Osteocyte (in vitro differentiated cells): ENCODE results near the gene NDUFS2. TPM values are rescaled to one million over a fixed set of nuclear protein-coding genes. Genes with fewer than 3 reads are reported as not detected.

Experiments used
- DNase-seq: peaks from one replicate; pipeline ENCODE4 v3.0.0; 2021; ENCODE audit warnings: mixed read lengths; ENCODE audit not compliant: unreplicated experiment; ENCODE audit errors: extremely low spot score
- H3K27ac Mint-ChIP-seq: one replicate; pipeline ENCODE4 v1.8.0; 2021; ENCODE audit warnings: mild to moderate bottlenecking, mixed read lengths; ENCODE audit not compliant: unreplicated experiment
- H3K27me3 Mint-ChIP-seq: one replicate; pipeline ENCODE4 v1.8.0; 2021; ENCODE audit warnings: mixed read lengths; ENCODE audit not compliant: unreplicated experiment
- H3K36me3 Mint-ChIP-seq: one replicate; pipeline ENCODE4 v1.8.0; 2021; ENCODE audit warnings: mixed read lengths; ENCODE audit not compliant: unreplicated experiment
- H3K4me1 Mint-ChIP-seq: one replicate; pipeline ENCODE4 v1.8.0; 2021; ENCODE audit warnings: mixed read lengths; ENCODE audit not compliant: unreplicated experiment
- H3K4me3 Mint-ChIP-seq: one replicate; pipeline ENCODE4 v1.8.0; 2021; ENCODE audit warnings: mild to moderate bottlenecking, moderate library complexity, mixed read lengths; ENCODE audit not compliant: unreplicated experiment
- H3K9me3 Mint-ChIP-seq: one replicate; pipeline ENCODE4 v1.8.0; 2021; ENCODE audit warnings: mixed read lengths; ENCODE audit not compliant: unreplicated experiment
- CTCF ChIP-seq: fragments of 200-600 bp; sonication (generic); IDR thresholded peaks from 2 replicates; pipeline ENCODE4 v1.5.0; 2021; ENCODE audit warnings: antibody characterized with exemption, mild to moderate bottlenecking, moderate library complexity
- total RNA-seq: library from RNA; stranded (reverse); gene quantifications from 2 replicates; pipeline ENCODE4 v1.2.1, GENCODE V29; 2021

NDUFS2 gene
- total RNA-seq, 1 donor from 2014 or later: 82.5 TPM

- Mint-ChIP-seq H3K27ac (no peak within 1 kb of the TSS), H3K9me3 (no peaks in the 10 kb centered on the region), H3K4me3 (no peak within 1 kb of the TSS), H3K27me3 (no peaks in the 10 kb centered on the region), H3K36me3 (peaks cover 33% of the 10 kb centered on the region), H3K4me1 (no peaks in the 10 kb centered on the region)
- TF ChIP-seq CTCF: no peak
- no peak for DNase-seq
These were observed 12.9 kb downstream of the NDUFS2 start, which contains the start of gene FCER1G for GRCh38 chr1:161215076-161215475. TSS of gene FCER1G (plus strand) at chr1:161215295. CDS start at chr1:161215322, 27 bp downstream.

GRCh38 chr1:161216945-161217712 is 15.0 kb downstream of the NDUFS2 start:
- Mint-ChIP-seq H3K27me3 (peaks cover 3% of the 10 kb centered on the region), H3K9me3 (no peaks in the 10 kb centered on the region), H3K36me3 (peaks cover 26% of the 10 kb centered on the region), H3K27ac (peak overlapping the region; percentile 13), H3K4me1 (no peaks in the 10 kb centered on the region), H3K4me3 (no peak overlapping the region)
- DNase-seq: no peak
- TF ChIP-seq CTCF: no peak

GRCh38 chr1:161217831-161218230 is 15.7 kb downstream of the NDUFS2 start:
- TF ChIP-seq CTCF: no peak
- no peak for DNase-seq
- peaks cover 20% of the 10 kb centered on the region for H3K36me3 Mint-ChIP-seq
- H3K4me3 Mint-ChIP-seq: no peak overlapping the region
- H3K9me3 Mint-ChIP-seq: no peaks in the 10 kb centered on the region
- peaks cover 5% of the 10 kb centered on the region for H3K27me3 Mint-ChIP-seq
- H3K4me1 Mint-ChIP-seq: no peaks in the 10 kb centered on the region
- no peak overlapping the region for H3K27ac Mint-ChIP-seq

- Mint-ChIP-seq H3K36me3 (peaks cover 14% of the 10 kb centered on the region), H3K27ac (no peak overlapping the region), H3K27me3 (peaks cover 5% of the 10 kb centered on the region), H3K4me3 (no peak overlapping the region), H3K4me1 (no peaks in the 10 kb centered on the region), H3K9me3 (no peaks in the 10 kb centered on the region)
- no peak for DNase-seq
- TF ChIP-seq CTCF: no peak
These were observed 16.3 kb downstream of the NDUFS2 start for GRCh38 chr1:161218301-161219077.
